HG02870 (cell line): ENCODE results near the gene KCNAB2.
"Not testable (repeated sequence)": the region's sequence is repeated elsewhere in the genome, so short reads cannot be mapped to it uniquely, and the experiment has no call there.

ENCODE experiments used
- ATAC-seq: cut with Tn5 transposase; IDR thresholded peaks from one replicate; pipeline ENCODE4 v1.9.1; 2021; ENCODE audit warnings: mild to moderate bottlenecking, moderate library complexity; ENCODE audit not compliant: unreplicated experiment

Gene KCNAB2

DNA sequence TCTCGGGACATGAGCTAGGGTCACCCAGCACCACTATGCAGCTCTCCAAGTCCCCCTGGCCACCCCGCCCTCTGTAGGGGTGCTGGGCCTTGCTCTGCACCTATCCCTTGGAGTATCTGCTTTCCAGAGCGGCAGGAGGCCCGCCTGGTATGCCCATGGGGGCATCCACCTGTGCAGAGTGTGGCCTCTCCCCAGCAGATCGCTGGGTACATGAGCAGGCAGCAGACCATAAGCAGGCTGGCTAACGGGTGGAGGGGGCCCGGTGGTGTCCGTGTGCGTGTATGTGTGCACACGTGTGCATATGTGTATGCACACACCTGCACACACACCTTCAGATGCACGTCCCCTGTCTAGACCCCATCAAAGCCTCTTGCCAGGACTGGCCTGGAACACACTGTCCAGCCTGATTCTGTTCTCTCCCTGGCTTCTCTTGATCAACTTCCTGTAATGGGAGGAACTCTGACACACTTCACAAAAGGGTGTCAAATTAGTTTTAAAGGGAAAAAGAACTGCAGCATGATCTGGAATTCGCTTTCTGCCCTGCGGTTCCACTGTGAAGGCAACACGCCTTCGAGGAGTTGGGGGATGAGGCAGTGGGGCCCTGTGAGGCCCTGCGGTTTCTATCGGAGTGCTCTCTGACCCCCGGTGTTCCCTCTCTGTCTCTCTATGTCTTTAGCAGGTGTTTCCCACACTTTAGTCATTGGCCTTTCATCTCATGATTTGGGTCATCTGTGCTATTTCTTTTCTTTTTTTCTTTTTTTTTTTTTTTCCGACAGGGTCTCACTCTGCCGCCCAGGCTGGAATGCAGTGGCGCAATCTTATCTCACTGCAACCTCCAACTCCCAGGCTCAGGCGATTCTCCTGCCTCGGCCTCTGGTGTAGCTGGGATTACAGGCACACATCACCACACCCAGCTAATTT is 36.3 kb upstream of the KCNAB2 start:
- no peak for ATAC-seq

DNA sequence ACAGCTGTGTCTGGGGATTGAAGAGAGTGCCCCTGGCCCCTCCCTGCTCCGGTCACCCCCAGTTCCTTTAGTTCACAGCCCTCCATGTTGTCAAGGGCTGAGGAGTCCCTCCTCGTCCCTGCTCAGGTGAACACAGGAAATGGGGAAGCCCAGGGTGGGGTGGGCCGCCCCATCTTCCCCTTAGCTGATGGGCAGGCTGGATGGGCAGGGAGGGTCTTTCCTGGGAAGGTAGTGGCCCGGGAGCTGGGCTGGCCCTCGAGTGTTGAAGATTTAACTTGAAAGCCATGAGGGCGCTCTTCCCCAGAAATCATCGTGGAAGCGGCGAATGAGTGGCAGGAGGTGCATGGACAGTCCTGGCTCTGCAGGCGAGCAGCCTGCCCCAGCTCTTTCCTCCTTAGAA is 35.1 kb upstream of the KCNAB2 start:
- ATAC-seq = no peak

DNA sequence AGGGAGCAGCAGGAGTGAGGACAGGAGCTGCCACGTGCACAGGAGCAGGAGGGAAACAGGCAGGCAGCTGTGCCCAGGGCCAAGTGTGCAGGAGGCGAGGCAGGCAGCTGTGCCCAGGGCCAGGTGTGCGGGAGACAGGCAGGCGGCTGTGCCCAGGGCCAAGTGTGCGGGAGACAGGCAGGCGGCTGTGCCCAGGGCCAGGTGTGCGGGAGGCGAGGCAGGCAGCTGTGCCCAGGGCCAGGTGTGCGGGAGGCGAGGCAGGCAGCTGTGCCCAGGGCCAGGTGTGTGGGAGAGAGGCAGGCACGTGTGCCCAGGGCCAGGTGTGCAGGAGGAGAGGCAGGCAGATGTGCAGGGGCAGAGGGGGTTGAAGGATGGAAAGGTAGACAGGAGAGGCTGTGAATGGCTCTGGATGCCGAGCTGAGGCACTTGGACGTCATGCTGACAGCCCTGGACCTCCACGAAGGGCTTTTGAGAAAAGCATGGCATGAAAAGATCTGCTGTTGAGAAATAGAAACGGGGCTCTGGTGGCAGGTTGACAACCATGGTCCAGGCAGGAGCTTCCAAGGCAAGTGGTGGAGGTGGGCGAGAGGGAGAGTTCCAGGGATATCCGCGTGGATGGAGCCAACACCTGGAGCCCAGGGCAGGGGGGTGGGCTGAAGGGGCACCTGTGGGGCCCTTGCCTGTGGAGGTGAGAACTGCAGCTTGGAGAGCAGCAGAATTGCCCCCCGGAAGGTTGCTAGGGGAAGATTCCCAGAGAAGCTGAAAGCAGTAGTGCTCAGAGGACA is 34.3 kb upstream of the KCNAB2 start:
- no peak for ATAC-seq

DNA sequence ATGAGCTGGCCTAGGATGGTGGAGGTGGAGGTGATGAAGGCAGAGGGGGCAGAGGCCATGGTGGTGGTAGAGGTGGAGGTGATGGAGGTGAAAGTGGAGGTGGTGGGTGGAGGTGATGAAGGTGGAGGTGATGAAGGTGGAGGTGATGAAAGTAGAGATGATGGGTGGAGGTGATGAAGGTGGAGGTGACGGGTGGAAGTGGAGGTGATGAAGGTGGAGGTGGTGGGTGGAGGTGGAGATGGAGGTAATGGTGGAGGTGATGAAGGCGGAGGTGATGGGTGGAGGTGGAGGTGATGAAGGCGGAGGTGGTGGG is 33.8 kb upstream of the KCNAB2 start:
- ATAC-seq = no peak

DNA sequence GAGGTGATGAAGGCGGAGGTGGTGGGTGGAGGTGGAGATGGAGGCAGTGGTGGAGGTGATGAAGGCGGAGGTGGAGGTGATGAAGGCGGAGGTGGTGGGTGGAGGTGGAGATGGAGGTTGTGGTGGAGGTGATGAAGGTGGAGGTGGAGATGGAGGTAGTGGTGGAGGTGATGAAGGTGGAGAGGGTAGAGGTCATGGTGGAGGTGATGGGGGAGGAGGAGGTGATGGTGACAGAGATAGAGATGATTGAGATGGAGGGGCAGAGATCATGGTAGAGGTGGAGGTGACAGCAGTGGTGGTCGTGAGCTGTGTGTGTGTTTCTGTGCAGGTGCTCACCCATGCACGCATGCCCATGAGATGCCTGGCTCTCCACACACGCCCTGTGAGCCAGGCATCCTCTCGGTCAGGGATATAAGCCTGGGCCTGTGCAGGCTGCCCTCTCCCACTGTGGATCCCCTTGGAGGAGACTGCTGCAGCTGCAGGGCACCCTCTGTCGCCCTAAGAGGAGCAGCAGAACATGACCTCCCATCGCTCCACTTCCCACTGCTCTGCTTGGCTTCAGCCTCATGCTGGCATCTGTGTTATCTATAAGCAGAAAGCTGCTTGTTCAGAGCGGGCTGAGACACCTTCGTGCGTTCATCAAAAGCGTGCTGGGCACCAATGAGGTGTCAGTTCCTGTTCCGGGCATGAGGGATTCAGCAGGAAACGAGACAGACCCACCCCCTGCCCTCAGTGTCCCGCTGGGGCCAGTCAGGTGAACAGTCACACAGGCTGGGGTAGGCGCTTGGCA is 33.0 kb upstream of the KCNAB2 start:
- no peak for ATAC-seq

DNA sequence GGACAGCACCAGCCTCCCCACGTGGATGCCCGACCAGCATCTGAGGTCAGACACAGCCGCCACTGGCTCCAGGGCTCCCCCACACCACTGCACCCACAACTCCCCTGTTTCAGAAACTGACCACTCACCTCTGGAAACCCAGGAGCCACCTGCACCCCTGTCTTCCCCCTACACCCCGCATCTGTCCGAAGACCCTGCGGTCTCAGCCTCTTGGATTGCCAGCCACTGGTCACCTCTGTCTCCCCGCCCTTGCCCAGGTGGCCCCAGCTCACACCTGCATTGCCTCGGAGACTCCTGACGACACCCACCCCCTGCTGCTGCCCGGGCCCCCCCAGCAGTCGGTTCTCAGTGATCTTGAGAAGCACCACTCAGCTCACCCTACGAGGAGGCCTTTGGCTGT is 32.2 kb upstream of the KCNAB2 start:
- no peak for ATAC-seq

DNA sequence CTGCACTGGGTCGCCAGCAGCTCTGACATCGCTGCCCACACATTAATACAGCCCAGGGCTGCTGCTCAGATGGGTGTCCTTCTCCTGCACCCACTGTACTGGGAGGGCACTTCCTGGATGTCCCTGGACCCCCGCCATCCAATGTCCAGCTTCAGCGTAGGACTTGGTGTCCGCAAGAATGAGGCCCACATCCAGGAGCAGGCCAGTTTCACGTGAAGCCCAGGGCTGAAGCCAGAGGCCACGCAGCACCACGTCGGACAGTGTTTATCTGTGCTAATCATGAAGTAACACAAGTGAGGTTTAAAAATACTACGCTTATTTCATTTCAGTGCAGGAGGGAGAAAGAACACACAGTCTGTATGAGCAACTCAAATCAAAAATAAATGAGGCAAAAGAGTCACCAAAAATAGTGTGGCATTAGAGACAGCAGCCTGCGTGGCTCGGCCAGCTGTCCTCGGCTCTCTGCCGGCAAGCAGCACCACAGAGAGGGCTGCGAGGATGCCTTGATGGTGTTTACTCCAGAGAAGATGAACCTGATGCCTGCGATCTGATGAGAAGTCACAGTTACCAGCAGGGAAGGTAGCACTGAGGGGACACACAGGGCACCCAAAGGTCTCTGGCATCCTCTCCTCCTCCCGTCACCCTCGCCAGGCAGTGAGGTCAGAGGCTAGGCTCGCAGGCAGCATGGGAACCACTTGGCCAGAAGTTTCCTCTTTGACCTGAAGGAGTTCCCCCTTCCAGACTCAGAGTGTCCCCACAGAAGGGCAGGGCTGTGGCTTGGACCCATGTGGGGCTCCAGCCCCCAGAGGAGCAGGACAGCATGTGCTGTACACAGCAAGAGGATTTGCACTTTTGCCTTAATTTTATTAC is 31.3 kb upstream of the KCNAB2 start:
- no peak for ATAC-seq

DNA sequence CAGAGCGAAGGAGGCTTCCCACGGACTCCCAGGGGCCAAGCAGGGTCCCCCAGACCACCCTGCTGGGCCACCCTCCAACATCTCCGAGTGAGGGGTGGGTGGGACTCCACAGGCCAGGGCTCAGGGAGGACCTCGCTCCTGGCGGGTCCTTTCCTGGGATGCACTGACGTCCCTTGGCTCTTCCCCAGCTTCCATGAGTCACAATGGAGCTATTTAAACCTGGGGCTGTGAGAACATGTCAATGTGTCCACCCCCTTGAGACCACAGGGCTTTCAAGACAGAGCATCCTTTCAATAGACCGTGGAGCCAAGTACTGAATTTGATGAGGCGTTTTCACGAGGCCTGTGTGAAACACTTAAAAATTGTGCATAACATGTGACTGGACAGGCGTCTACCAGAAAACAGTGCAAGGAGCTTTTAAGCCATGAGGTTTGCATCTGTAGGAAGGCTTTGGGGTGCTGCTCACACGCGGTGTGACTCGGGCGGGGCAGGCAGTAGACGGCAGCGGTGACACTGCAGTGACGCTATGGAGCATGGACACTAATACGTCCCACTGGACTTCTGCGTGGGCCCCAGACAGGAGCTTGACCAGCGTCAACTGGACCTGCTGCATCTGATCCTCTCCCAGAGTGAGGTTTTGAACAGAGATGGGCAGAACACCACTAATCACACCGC is 29.4 kb upstream of the KCNAB2 start:
- no peak for ATAC-seq

DNA sequence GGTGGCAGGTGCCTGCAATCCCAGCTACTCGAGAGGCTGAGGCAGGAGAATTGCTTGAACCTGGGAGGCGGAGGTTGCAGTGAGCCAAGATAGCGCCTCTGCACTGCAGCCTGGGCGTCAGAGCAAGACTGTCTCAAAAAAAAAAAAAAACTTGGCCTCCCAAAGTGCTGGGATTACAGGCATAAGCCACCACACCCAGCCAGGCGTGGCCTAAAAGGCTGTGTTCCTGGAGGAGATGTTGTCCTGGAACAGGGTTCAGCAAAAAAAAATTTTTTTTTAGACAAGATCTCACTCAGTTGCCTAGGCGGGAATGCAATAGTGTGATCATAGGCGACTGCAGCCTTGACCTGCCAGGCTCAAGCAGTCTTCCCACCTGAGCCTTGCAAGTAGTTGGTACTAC is 28.0 kb upstream of the KCNAB2 start:
- not testable (repeated sequence) for ATAC-seq

DNA sequence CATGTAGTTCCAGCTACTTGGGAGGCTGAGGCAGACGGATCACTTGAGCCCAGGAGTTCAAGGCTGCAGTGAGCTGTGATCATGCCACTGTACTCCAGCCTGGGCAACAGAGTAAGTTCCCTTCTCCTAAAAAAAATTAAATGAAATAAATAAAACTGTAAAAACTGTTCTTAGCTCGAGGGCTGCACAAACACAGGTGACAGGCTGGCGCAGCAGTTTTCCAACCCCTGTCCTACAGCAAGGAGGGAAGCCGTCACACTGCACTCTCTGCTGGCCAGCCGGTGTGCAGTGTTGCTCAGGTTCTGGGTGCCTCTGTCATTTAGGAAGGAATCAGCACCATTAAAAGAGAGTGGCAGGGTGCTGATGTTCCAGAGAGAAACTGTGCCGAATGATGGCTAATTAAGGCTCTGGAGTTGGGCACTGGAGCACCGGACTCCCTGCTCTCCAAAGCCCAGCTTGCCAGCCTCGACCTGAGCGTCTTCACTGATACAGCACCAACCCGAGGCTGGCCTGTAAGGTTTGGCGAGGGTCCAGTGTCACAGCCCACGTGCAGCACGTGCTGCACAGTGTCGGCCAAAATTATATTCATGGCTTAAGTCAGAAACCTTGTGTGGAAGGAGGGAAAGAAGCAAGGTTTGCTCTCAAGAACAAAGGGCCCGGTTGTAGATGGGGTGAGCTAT is 26.4 kb upstream of the KCNAB2 start:
- ATAC-seq = no peak

DNA sequence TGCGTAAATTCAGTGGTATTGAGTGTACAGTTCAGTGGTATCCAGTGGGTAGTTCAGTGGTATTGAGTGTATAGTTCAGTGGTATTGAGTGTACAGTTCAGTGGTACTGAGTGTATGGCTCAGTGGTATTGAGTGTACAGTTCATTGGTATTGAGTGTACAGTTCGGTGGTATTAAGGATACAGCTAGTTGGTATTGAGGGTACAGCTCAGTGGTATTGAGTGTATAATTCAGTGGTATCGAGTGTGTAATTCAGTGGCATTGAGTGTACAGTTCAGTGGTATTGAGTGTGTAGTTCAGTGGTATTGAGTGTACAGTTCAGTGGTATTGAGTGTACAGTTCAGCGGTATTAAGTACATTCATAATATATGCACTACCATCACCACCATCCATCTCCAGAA is 23.5 kb upstream of the KCNAB2 start:
- ATAC-seq = no peak

DNA sequence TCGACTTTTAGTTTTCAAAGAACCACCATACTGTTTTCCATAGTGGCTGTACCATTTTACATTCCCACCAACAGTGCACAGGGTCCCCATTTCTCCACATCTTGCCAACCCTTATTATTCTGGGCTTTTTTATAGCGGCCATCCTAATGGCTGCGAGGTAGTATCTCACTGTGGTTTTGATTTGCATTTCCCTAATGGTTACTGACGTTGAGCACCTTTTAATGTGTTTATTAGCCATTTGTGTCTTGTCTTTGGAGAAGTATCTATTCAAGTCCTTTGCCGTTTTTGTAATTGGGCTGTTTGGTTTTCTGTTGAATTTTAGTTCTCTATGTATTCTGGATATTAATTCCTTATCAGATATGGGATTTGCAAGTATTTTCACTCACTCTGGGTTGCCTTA is 22.3 kb upstream of the KCNAB2 start:
- no peak for ATAC-seq

DNA sequence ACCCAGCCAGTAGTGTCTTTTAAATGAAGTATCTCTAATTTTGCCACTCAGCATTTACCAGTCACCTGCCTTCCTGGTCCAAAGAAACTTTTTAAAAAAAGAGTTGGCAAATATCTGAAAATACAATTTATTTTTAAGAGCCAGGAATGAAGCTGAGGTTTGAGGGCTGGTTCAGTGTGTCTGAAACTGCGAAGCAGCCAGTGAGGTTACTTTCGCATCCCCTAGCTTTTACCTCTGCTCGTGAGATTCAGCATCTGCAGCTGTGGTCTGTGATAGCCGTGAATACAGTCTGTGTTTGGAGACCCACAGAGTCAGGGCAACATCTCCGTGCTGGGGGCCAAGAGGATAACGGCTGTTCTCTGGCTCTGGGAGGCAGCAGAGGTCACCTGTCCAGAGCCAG is 21.3 kb upstream of the KCNAB2 start:
- ATAC-seq = peak; percentile 31

DNA sequence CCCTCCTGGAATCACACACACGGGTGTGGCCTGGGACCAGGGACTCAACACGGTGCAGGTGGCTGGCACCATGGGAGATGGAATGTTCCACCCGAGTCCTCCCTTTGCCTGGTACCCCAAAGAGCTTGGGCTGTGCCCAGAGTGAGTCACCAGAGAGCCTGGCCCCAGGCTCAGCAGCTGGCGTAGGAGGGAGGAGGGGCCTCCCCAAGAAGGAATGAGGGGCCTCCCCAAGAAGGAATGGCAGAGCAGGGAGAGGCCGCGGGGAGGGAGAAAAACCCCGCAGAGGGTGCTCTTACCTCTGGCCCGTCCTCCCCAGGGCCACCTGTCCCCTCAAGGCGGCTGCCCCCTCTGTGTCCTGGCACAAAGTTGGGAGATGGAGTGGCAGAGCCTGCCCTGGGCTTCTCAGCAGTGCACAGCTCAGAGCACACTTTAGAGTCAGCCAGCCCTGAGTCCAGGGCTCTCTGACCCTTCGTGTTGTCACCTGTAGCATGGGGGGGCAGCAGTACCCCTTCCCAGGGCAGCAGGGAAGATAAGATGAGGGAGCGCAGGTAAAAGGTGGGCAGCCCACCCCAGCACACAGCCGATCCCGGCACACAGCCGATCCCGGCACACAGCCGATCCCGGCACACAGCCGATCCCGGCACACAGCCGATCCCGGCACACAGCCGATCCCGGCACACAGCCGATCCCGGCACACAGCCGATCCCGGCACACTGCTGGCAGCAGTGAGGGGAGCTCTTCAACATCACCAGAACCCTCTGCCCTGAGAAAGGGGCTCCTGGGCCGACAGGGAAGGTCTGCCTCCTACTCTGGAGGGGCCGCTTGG is 20.2 kb upstream of the KCNAB2 start:
- ATAC-seq = no peak

DNA sequence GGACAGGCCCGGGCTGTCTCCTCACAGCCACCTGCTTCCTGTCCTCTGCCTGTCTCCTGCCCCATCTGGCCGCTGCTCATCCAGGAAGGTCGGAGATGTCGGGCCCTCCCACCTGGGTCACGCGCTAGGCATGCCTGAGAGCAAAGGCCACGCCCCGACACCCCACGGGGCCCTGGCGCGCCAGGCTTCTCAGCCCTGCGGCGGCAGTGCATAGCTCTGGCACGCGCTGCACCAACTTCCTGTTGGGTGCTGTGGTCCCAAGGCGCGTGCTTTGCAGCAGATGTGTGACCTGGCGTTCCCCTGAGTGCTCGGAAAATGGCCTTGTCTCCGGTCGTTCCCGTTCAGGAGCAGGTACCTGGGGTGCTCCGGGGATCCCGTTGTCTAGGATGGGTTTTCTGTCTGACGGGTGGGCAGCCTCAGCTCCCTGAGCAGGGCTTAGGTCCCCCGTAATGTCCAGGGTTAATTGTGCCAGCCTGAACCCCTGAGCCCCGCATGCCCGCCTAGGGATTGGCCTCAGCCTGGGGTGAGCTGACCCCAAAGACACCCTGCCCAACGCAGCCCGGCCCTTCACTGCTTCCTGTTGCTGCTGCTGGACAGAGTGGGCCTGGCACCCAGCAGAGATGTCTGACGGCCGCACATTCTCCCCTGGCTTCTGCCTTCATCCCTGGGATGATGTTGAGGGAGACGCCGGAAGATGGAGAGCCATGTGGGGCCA is 19.4 kb upstream of the KCNAB2 start:
- ATAC-seq = peak; percentile 74

DNA sequence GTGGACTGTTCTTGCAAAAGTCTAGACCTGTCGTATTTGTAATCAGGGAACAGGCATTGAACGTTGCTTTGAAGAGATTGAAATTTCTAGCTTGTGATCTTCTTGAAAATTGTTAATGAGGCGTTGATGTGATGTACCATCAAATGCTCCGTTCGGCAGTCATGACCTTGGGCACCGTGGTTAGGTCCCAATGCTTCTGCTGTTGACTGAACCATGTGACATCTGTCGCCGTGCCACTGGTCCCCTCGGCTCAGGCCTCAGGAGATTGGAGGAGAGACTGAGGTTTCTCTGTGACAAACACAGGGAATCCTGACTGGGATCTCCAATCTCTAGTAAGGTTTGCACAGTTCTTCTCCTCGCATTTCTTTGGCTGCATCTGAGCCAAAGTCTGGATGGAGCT is 18.1 kb upstream of the KCNAB2 start:
- ATAC-seq = no peak

DNA sequence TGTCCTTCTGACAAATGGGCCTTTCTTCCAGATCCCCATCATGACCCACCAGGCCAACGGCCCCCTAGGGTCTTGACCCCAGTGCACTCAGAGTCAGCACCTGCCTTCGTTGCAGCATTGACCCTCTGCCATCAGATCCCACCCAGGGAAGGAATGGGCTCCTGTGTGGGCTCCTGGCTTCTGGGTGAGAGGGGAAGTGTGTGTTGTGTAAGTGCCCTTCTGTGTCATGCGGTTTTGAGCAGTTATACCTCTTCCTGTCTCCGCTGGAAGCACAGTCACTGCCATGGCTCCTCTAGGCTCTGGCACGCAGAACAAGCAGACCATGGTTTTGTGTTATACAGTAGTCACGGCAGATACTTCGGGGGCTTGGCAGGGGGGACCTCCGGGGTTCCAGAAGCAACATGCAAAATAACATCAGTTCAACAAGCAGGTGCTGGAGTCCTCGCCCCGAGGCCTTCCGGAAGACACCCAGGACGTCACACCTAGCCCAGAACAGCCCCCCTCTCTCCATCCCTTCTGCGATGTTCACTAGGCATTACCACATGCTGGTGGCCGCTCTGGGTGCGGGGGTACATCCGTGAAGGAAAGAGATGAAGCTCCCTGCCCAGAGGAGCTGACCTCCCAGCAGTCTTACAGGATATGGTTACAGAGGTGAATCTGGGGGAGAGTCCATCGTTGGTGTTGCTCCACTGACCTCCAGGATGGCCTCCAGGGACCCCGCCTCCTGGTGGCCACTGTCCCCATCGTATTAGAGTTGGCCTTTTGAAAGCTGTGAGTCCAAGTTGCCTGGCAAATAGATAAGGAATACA is 17.4 kb upstream of the KCNAB2 start:
- no peak for ATAC-seq
